Naive B cell (primary cell): ENCODE measurements around the gene ENG. TPM values are rescaled to one million over a fixed set of nuclear protein-coding genes. Genes with fewer than 3 reads are reported as not detected.
A peak's percentile ranks its signal among the peaks of the same experiment; 100 is the strongest.
"Not testable (repeated sequence)": the region's sequence is repeated elsewhere in the genome, so short reads cannot be mapped to it uniquely, and the experiment has no call there.

Experiments used
- ATAC-seq, 2 donors: fragments of 150-1000 bp; cut with Tn5 transposase; 2 replicates each; pipeline ENCODE4 v1.10.0; 2021; ENCODE audit warnings: low read depth in 2 of 2, mild to moderate bottlenecking in 2 of 2, moderate library complexity in 2 of 2
- DNase-seq: peaks from one replicate; pipeline ENCODE4 v3.0.0; 2022
- H3K27ac Mint-ChIP-seq, 6 donors: one replicate each; pipeline ENCODE4 v1.8.0; 2020 to 2022; ENCODE audit warnings: mild to moderate bottlenecking in 6 of 6, mixed read lengths in 6 of 6, moderate library complexity in 5 of 6, inconsistent platforms in 2 of 6
- H3K27me3 Mint-ChIP-seq, 3 donors: one replicate each; pipeline ENCODE4 v1.8.0; 2021 to 2022; ENCODE audit warnings: mixed read lengths in 3 of 3, mild to moderate bottlenecking in 1 of 3
- H3K36me3 Mint-ChIP-seq, 2 donors: one replicate each; pipeline ENCODE4 v1.8.0; 2020 to 2022; ENCODE audit warnings: mixed read lengths in 2 of 2, inconsistent platforms in 1 of 2, mild to moderate bottlenecking in 1 of 2
- H3K4me1 Mint-ChIP-seq, 3 donors: one replicate each; pipeline ENCODE4 v1.8.0; 2020 to 2022; ENCODE audit warnings: mixed read lengths in 3 of 3, inconsistent platforms in 1 of 3, mild to moderate bottlenecking in 1 of 3, moderate library complexity in 1 of 3
- H3K4me3 Mint-ChIP-seq, 8 donors: one replicate each; pipeline ENCODE4 v1.8.0; 2020 to 2022; ENCODE audit warnings: mild to moderate bottlenecking in 8 of 8, mixed read lengths in 8 of 8, moderate library complexity in 8 of 8, inconsistent platforms in 2 of 8
- H3K9me3 Mint-ChIP-seq, 7 donors: one replicate each; pipeline ENCODE4 v1.8.0; 2020 to 2022; ENCODE audit warnings: mixed read lengths in 7 of 7, mild to moderate bottlenecking in 5 of 7, inconsistent platforms in 2 of 7, moderate library complexity in 1 of 7
- polyA plus RNA-seq, 6 donors: library from polyadenylated mRNA; unstranded; fragments of 300-500 nt; fragmentation: Illumina TruSeq; gene quantifications; one replicate each; pipeline ENCODE4 v1.2.3, GENCODE V29; 2021; ENCODE audit warnings: low read depth in 6 of 6

Gene ENG
- polyA plus RNA-seq, 6 donors from 2014 or later = 3.5 to 8.2 (median 5.8) TPM; not detected in 1

DNA sequence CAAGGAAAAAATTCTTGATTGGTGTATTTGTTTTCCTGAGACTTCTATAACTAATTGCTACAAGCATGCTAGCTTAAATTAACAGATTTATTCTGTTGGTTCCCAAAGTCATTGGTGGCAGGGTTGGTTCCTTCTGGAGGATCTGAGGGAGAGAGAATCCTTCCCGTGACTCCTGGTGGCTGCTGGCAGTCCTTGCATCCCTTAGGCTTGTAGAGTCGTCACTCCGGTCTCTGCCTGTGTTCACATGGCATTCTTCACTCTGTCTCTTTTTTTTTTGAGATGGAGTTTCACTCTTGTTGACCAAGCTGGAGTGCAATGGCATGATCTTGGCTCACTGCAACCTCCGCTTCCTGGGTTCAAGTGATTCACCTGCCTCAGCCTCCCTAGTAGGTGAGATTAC, 63.4 kb downstream of the ENG start:
- Mint-ChIP-seq H3K9me3 (no peaks in the 10 kb centered on the region), H3K4me1 (peaks cover 25 to 45% (median 38%) of the 10 kb centered on the region in 3 donors), H3K27ac (no peak overlapping the region), H3K36me3 (peaks cover 5 to 14% of the 10 kb centered on the region in 2 donors), H3K27me3 (no peaks in the 10 kb centered on the region), H3K4me3 (no peak overlapping the region)
- no peak for DNase-seq
- no peak for ATAC-seq

DNA sequence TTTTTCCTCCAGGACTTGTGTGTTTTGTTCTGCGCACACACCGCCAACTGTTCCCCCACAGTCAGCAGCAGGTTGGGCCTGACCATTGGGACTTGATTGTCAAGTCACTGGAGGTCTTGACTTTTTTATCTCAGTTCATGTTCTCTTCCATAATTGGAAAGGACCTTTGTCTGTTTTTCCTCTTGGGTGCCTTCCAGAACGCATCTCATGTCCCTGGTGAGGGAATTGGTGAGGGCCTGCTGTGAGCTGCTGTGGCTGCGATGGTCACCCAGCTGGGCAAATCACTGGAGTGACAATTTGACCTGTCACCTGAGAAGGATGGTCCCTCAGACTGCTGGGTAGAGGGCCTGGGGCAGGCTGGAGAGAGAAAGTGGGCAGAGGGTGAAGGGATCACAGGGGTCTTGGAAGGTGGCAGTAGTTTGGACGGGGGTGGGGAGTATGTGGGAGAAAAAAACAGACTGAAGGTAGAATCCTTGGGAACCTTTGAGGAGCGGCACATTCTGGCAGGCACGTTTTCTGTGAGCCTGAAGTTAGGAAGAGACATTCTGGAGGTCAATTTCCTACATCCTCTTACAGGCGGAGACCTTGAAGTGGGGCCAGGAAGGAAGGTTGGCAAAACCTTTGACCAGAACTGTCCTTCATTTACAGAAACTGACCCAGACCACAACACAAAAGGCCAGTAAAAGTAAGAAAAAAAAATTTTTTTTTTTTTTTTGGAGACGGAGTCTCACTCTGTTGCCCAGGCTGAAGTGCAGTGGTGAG, 64.2 kb downstream of the ENG start:
- Mint-ChIP-seq H3K4me3 (no peak overlapping the region), H3K4me1 (peaks cover 24 to 37% (median 34%) of the 10 kb centered on the region in 3 donors), H3K27me3 (no peaks in the 10 kb centered on the region), H3K36me3 (peaks cover 5 to 14% of the 10 kb centered on the region in 2 donors), H3K27ac (peak overlapping the region in 2 of 6 donors; percentile 32 to 97), H3K9me3 (no peaks in the 10 kb centered on the region)
- DNase-seq = no peak
- no peak for ATAC-seq

DNA sequence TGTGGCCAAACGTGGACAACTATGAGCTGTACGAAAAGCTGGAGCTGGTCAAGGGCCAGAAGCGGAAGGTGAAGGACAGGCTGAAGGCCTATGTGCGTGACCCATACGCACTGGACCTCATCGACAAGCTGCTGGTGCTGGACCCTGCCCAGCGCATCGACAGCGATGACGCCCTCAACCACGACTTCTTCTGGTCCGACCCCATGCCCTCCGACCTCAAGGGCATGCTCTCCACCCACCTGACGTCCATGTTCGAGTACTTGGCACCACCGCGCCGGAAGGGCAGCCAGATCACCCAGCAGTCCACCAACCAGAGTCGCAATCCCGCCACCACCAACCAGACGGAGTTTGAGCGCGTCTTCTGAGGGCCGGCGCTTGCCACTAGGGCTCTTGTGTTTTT, 65.3 kb downstream of the ENG start:
- H3K27me3 Mint-ChIP-seq = no peaks in the 10 kb centered on the region
- ATAC-seq (no peak), DNase-seq (no peak)
- H3K4me3 Mint-ChIP-seq = peak overlapping the region in 2 of 8 donors; percentile 12 to 50
- peaks cover 32 to 42% (median 38%) of the 10 kb centered on the region in 3 donors for H3K4me1 Mint-ChIP-seq
- no peaks in the 10 kb centered on the region for H3K9me3 Mint-ChIP-seq
- peak overlapping the region in 1 of 6 donors; percentile 81 for H3K27ac Mint-ChIP-seq
- H3K36me3 Mint-ChIP-seq = peaks cover 5 to 14% of the 10 kb centered on the region in 2 donors

GRCh38 chr9:127788337-127789011, 66.0 kb downstream of the ENG start:
- no peak for ATAC-seq
- H3K4me3 Mint-ChIP-seq = peak overlapping the region in 2 of 8 donors; percentile 66 to 93
- H3K27ac Mint-ChIP-seq = peak overlapping the region in 1 of 6 donors; percentile 65
- no peaks in the 10 kb centered on the region for H3K27me3 Mint-ChIP-seq
- H3K4me1 Mint-ChIP-seq = peaks cover 38 to 49% (median 45%) of the 10 kb centered on the region in 3 donors
- H3K9me3 Mint-ChIP-seq = no peaks in the 10 kb centered on the region
- H3K36me3 Mint-ChIP-seq = peaks cover 5 to 14% of the 10 kb centered on the region in 2 donors
- DNase-seq = no peak

- no peak for ATAC-seq
- no peak for DNase-seq
- Mint-ChIP-seq H3K27me3 (no peaks in the 10 kb centered on the region), H3K36me3 (peaks cover 5 to 14% of the 10 kb centered on the region in 2 donors), H3K27ac (peak overlapping the region in 5 of 6 donors; percentile 79 to 92 (median 91)), H3K9me3 (no peaks in the 10 kb centered on the region), H3K4me1 (peaks cover 47 to 57% (median 55%) of the 10 kb centered on the region in 3 donors), H3K4me3 (peak overlapping the region; percentile 85 to 95 (median 90))
These were observed 67.7 kb downstream of the ENG start for GRCh38 chr9:127786773-127787104.

GRCh38 chr9:127785933-127786772, 68.3 kb downstream of the ENG start, which contains the start of gene CDK9:
TSS of gene CDK9 (plus strand) at chr9:127786034. CDS start at chr9:127786149, 115 bp downstream.
- Mint-ChIP-seq H3K36me3 (peaks cover 5 to 14% of the 10 kb centered on the region in 2 donors), H3K4me3 (peak within 1 kb of the TSS; percentile 85 to 95 (median 90)), H3K9me3 (no peaks in the 10 kb centered on the region), H3K4me1 (peaks cover 51 to 63% (median 59%) of the 10 kb centered on the region in 3 donors), H3K27ac (peak within 1 kb of the TSS; percentile 94 to 98 (median 98)), H3K27me3 (no peaks in the 10 kb centered on the region)
- peak; percentile 95 for DNase-seq
- peak; percentile 69 to 74 for ATAC-seq

GRCh38 chr9:127785023-127785932, 69.2 kb downstream of the ENG start:
- H3K4me3 Mint-ChIP-seq = peak overlapping the region; percentile 85 to 94 (median 90)
- peaks cover 3 to 11% of the 10 kb centered on the region in 2 donors for H3K36me3 Mint-ChIP-seq
- H3K9me3 Mint-ChIP-seq = no peaks in the 10 kb centered on the region
- peak; percentile 90 for DNase-seq
- ATAC-seq = peak; percentile 59 to 60
- H3K4me1 Mint-ChIP-seq = peaks cover 50 to 66% (median 57%) of the 10 kb centered on the region in 3 donors
- H3K27ac Mint-ChIP-seq = peak overlapping the region; percentile 94 to 98 (median 98)
- no peaks in the 10 kb centered on the region for H3K27me3 Mint-ChIP-seq

DNA sequence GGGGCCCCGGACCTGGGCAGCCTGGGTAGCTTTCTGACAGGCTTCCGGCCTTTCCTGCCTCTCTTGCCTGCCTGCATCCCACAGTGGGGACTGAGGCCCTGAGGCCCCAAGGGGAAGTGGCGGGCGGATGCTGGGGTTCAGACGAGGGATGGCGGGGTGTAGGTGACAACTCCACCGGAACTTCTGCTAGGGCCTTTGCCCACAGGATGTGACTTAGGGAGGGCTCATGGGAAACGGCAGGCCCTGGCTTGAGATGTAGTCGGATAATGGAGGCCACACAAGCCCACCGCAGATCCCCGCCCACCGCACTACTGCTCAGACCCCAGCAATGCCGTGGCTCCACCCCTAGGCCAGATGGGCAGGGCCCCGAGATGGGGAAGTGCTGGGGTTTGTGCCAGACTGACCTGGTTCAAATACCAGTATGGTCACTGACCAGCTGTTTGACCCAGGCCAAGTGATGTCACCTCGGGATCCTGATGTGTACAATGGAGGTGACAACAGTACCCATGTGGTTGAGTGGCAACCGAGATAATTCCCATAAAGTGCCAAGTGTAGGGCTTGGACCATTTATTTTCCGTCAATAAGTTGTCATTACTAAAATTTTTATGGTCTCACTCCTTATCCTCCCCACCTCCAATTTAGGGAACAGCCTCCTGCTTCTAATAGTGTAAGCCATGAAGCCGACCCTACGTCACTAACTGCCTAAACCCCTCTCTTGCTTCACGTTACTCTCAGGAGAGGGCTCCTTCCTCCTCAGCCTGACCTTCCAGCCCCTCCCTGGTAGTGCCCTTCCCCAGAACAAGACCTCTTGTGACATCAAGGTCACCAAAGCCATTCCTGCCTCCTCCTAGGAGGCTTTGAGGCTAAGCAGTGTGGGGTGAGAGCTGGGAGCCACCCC, 71.1 kb downstream of the ENG start:
- H3K4me3 Mint-ChIP-seq = peak overlapping the region; percentile 73 to 91 (median 84)
- ATAC-seq = peak; percentile 10 to 11
- H3K4me1 Mint-ChIP-seq = peaks cover 52 to 72% (median 68%) of the 10 kb centered on the region in 3 donors

DNA sequence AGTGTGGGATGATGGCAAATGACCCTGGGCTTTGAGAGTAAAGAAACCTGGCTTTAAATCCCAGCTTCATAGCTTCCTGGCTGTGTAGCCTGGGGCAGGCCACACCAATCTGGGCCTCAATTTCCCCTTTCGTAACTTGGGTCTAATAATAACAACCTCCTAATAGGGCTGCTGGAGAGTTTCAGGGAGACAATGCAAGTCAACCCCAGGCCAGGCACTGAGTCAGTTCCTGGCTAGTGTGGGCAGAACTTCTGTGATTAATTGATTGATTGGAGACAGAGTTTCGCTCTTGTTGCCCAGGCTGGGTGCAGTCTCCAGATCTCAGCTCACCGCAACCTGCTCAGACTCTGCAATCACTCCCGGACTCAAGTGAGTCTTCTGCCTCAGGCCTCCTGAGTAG, 72.7 kb downstream of the ENG start:
- Mint-ChIP-seq H3K4me3 (peak overlapping the region in 6 of 8 donors; percentile 24 to 77 (median 44)), H3K4me1 (peaks cover 45 to 69% (median 67%) of the 10 kb centered on the region in 3 donors)

More for the DNA sequence above, 71.1 kb downstream of the ENG start:
- no peaks in the 10 kb centered on the region for H3K27me3 Mint-ChIP-seq
- peak overlapping the region; percentile 95 to 98 (median 97) for H3K27ac Mint-ChIP-seq
- DNase-seq = peak; percentile 71
- H3K9me3 Mint-ChIP-seq = peaks cover 0 to under 1% (median 0%) of the 10 kb centered on the region in 7 donors
- H3K36me3 Mint-ChIP-seq = peaks cover 0 to 2% of the 10 kb centered on the region in 2 donors

DNA sequence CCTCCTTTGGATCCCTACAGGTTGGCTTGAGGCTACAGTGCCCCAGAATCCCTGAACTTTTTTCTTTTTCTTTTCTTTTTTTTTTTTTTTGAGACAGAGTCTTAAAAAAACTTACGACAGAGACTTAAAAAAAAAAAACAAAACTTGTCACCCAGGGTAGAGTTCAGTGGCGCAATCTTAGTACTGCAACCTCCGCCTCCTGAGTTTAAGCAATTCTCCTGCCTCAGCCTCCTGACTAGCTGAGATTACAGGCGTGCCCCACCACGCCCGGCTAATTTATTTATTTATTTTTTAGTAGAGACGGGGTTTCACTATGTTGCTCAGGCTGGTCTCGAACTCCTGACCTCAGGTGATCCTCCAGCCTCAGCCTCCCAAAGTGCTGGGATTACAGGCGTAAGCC, 73.5 kb downstream of the ENG start:
- not testable (repeated sequence) for H3K9me3 Mint-ChIP-seq, H3K27me3 Mint-ChIP-seq, ATAC-seq, DNase-seq, H3K36me3 Mint-ChIP-seq
- H3K4me3 Mint-ChIP-seq = peak overlapping the region in 4 of 8 donors; percentile 8 to 99 (median 42)
- H3K4me1 Mint-ChIP-seq = peaks cover 48 to 71% (median 71%) of the 10 kb centered on the region in 3 donors
- peak overlapping the region in 3 of 6 donors; percentile 89 to 98 (median 97) for H3K27ac Mint-ChIP-seq

More for the DNA sequence above, 72.7 kb downstream of the ENG start:
- H3K36me3 Mint-ChIP-seq = peaks cover 0 to 7% of the 10 kb centered on the region in 2 donors
- DNase-seq (no peak), ATAC-seq (no peak)
- peak overlapping the region; percentile 36 to 98 (median 93) for H3K27ac Mint-ChIP-seq
- peaks cover 0 to 3% (median 0%) of the 10 kb centered on the region in 7 donors for H3K9me3 Mint-ChIP-seq
- no peaks in the 10 kb centered on the region for H3K27me3 Mint-ChIP-seq

DNA sequence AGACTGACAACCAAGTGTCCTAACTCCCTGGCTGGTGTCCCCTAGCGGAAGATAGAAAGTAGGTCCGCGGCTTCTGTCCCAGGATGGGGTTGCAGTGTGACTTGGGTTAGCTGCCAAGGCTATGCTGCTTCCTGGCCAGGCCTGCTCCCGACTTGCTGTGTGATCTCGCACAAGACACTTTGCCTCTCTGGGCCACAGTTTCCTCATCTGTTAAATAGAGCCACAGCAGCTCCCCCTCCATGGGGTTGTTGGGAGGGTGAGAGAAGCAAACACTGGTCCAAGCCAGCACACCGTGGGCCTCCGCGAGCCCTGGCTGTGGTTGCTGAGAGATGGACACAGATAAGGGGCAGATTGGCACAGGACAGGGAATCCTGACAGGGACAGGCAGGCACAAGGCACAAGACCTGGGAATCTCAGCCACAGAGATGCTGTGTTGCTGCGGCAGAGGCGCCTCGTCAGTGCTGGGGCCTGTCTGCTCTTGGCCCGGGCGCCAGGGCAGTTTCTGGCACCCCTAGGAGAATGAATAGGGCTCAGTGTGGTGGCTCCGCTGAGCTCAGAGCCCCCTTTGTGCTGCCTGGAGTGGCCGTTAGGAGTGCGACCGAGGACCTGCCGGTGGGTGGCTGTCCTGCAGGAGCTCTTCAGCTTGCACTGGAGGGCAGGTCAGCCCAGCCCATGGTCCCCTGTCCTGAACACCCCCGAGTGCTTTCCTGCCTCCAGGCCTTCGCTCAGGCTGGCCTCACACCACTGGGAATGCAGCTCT, 74.2 kb downstream of the ENG start:
- peaks cover 48 to 73% (median 71%) of the 10 kb centered on the region in 3 donors for H3K4me1 Mint-ChIP-seq
- no peak for DNase-seq
- H3K27me3 Mint-ChIP-seq = no peaks in the 10 kb centered on the region
- peaks cover 0 to 7% of the 10 kb centered on the region in 2 donors for H3K36me3 Mint-ChIP-seq
- H3K9me3 Mint-ChIP-seq = peaks cover 0 to 3% (median 0%) of the 10 kb centered on the region in 7 donors
- no peak for ATAC-seq
- H3K27ac Mint-ChIP-seq = peak overlapping the region in 5 of 6 donors; percentile 86 to 98 (median 97)
- H3K4me3 Mint-ChIP-seq = peak overlapping the region in 5 of 8 donors; percentile 36 to 100 (median 99)
